NCI-H1092 (cell line): Measurements from ENCODE around the gene TJP1.
A peak's percentile ranks its signal among the peaks of the same experiment; 100 is the strongest.
"Not testable (repeated sequence)": the region's sequence is repeated elsewhere in the genome, so short reads cannot be mapped to it uniquely, and the experiment has no call there.

ENCODE experiments used
- DNase-seq: peaks from one replicate; lab custom pipeline; 2025; lab: John Stamatoyannopoulos, UW

The TJP1 gene

GRCh38 chr15:29838352-29839010 is 16.2 kb upstream of the TJP1 start:
- DNase-seq = no peak

GRCh38 chr15:29835301-29835700 is 13.0 kb upstream of the TJP1 start:
- no peak for DNase-seq

DNA sequence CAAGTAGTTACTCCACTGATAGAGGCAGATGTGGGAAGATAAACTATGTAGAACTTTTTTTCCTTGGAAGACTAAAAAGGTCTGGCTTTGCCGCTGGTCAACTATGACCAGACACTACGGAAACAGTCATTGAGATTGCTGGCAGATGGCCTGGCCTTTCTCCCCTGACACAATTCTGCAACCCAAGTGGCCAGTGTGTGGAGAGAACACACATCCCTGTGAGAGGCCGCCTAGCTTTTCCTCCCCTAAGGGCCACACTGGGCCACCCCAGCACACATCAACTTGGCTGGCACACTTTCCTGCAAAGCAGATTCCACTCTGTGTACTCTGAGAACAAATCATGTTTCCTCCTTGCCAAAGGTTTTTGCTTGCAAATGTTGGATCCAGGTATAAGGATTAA is 10.4 kb upstream of the TJP1 start:
- DNase-seq = no peak

GRCh38 chr15:29826908-29827820 is 4.9 kb upstream of the TJP1 start:
- no peak for DNase-seq

DNA sequence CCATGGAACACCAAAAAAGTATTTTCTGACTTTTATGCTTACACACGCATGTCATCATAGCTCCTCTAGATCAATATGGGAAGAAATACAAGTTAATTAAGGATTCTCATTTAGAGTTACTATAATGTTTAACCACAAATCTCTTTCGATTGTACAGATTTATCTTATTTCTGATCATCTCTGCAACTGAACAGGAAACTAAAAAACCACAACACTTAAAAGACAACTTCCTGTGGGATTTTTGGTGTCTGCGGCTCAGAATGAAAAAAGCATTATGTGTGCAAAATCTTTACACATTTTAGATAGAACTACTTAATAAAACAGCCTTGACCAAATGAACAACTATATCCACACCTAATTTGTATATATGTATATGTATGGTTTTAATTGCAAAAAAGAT is 3.0 kb upstream of the TJP1 start:
- no peak for DNase-seq

DNA sequence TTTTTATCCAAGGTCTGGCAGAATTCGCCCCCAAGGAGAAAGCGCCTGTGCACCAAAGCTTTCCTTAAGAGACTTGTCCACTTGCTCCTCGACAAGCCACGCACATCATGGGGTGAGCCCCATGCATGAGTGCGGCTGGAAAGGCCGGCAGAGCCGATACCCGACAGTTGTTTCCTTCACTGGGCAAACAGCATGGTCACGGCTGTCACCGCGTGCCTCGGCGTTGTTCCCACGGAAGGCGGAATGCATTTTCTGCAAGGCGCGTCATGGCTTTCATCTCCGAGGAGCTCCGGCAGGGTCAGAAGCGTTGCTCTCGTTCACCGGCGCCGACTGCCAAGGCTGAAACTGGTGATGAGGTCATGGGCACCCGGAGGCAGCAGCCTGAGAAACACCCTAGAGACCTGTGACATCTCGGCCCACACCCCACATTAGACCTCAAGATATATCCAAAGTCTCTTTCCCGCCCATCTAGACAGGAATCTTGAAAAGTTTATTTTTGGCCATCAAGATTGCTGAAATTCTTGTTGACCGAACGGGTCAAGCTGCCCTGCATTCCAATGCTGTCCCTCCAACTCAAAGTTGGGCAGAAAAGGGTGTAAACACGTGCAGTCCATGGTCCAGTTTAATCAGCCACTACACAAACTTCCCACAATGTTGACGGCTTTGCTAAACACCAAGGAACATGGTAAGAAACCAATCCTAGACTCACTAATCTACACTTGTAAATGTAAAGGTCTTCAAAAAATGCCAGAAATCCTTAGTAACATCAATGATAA is 604 bp upstream of the TJP1 start:
- DNase-seq = peak; percentile 1

GRCh38 chr15:29821416-29822099 is 710 bp downstream of the TJP1 start:
- DNase-seq = peak; percentile 30

- DNase-seq = no peak
These were observed 1.7 kb downstream of the TJP1 start for GRCh38 chr15:29820394-29821154.

- DNase-seq = no peak
These were observed 2.3 kb downstream of the TJP1 start for GRCh38 chr15:29819979-29820378.

GRCh38 chr15:29818141-29818540 is 4.1 kb downstream of the TJP1 start:
- no peak for DNase-seq

GRCh38 chr15:29817455-29817854 is 4.8 kb downstream of the TJP1 start:
- not testable (repeated sequence) for DNase-seq

GRCh38 chr15:29815000-29815710 is 7.1 kb downstream of the TJP1 start:
- DNase-seq = no peak

GRCh38 chr15:29813009-29813408 is 9.3 kb downstream of the TJP1 start:
- DNase-seq = no peak

GRCh38 chr15:29812384-29812694 is 9.9 kb downstream of the TJP1 start:
- no peak for DNase-seq

DNA sequence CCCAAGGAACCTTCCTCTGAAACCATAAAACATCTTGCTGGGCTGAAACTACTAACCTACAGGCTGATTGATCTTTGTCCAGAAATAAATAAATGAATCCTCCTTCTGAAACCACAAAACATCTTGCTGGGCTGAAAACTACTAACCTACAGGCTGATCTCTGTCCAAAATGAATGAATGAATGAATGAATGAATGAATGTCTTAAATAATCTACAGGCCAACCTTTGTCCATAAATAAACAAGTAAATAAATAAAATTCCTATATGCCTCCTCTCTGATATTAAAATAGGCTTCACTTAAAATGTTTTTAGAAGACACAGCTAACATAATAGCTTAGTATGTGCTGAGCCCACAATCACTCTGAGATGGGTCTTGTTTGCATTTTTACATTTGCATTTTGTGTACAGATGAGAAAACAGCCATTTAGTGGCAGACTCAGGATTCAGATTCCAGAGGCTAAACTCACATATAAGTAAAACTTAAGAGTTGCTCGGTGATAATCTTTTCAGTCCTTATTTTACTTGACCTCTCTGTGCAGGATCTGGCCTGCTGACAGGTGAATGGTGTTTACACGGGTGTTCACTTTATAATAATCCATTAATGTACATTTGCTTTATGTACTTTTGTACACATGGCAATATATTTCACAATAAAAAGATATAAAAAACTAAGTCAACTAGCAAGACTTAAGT is 10.4 kb downstream of the TJP1 start:
- DNase-seq = no peak

DNA sequence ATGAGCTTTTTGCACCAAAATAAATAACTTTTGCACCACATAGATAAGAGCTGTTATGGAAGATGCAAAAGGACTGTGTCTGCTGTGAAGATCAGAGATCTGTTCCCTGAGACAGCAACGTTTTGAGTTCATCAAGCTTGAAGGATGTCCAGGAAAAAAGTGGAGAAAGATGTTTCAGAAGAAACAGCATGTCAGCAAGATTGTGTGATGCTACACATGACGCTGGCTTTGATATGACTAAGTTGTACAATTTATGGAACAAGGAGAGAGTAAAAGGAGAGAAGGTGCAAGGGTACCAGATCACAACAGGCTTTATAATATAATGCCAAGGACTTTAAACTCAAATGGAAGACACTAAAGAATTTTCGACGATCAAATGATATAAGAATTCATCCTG is 16.6 kb downstream of the TJP1 start:
- no peak for DNase-seq

- DNase-seq = no peak
These were observed 17.1 kb downstream of the TJP1 start for GRCh38 chr15:29805043-29805707.

DNA sequence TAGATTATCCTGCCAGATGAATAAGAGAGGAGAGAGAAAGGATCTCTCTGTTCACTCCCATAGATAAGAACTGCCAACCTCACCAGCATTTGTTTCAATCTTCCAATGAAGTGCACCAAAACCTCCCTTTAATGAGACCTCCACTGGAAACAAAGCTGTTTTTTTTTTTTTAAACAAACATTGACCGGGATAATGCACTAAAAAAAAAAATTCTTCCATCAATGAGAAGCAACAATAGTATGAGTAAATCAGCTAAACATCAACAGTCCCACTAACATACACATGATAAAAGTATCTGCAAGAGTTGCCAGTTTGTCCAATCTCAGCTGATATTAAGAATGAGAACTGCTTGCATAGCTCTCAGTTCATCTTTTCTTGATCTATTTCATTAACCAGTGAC is 19.9 kb downstream of the TJP1 start:
- no peak for DNase-seq

- DNase-seq = no peak
These were observed 21.5 kb downstream of the TJP1 start for GRCh38 chr15:29800491-29801366.
